ENCODE measurements around the gene TMEM132E.
"Not testable (repeated sequence)": the region's sequence is repeated elsewhere in the genome, so short reads cannot be mapped to it uniquely, and the experiment has no call there.

Gene TMEM132E

GRCh38 chr17:34579017-34579946 lies at the start of gene TMEM132E:
TSS of gene TMEM132E (plus strand) at chr17:34579582. CDS start at chr17:34581077, 1,495 bp downstream.
- DNase-seq: no peak

- DNase-seq: no peak
Measured at GRCh38 chr17:34530918-34531317, 48.5 kb upstream of the TMEM132E start.

GRCh38 chr17:34532281-34533065 lies 46.9 kb upstream of the TMEM132E start:
- no peak for DNase-seq

GRCh38 chr17:34533806-34534527 lies 45.4 kb upstream of the TMEM132E start:
- no peak for DNase-seq

- no peak for DNase-seq
Measured at GRCh38 chr17:34537445-34537844, 41.9 kb upstream of the TMEM132E start.

GRCh38 chr17:34538582-34538981 lies 40.8 kb upstream of the TMEM132E start:
- not testable (repeated sequence) for DNase-seq

- DNase-seq: no peak
Measured at GRCh38 chr17:34539881-34540280, 39.5 kb upstream of the TMEM132E start.

- no peak for DNase-seq
Measured at GRCh38 chr17:34542700-34543336, 36.6 kb upstream of the TMEM132E start.

- no peak for DNase-seq
Measured at GRCh38 chr17:34547453-34548063, 31.8 kb upstream of the TMEM132E start.

GRCh38 chr17:34549966-34550365 lies 29.4 kb upstream of the TMEM132E start:
- no peak for DNase-seq

- DNase-seq: no peak
Measured at GRCh38 chr17:34553907-34554306, 25.5 kb upstream of the TMEM132E start.

GRCh38 chr17:34556384-34556783 lies 23.0 kb upstream of the TMEM132E start:
- no peak for DNase-seq

- no peak for DNase-seq
Measured at GRCh38 chr17:34556931-34557330, 22.5 kb upstream of the TMEM132E start.

GRCh38 chr17:34561328-34561727 lies 18.1 kb upstream of the TMEM132E start:
- no peak for DNase-seq

- DNase-seq: no peak
Measured at GRCh38 chr17:34562387-34562786, 17.0 kb upstream of the TMEM132E start.

GRCh38 chr17:34565713-34566112 lies 13.7 kb upstream of the TMEM132E start:
- DNase-seq: no peak

GRCh38 chr17:34566201-34566600 lies 13.2 kb upstream of the TMEM132E start:
- DNase-seq: no peak

- no peak for DNase-seq
Measured at GRCh38 chr17:34566873-34567272, 12.5 kb upstream of the TMEM132E start.

GRCh38 chr17:34567691-34568465 lies 11.5 kb upstream of the TMEM132E start:
- DNase-seq: no peak

GRCh38 chr17:34568953-34569352 lies 10.4 kb upstream of the TMEM132E start:
- no peak for DNase-seq

- DNase-seq: no peak
Measured at GRCh38 chr17:34569591-34569990, 9.8 kb upstream of the TMEM132E start.

All from KG1 (cell line).